Endothelial cell of hepatic sinusoid (primary cell): Measurements from ENCODE around the gene ASIC3.

Experiments used
- in situ Hi-C: cut with HindIII; loops from 2 replicates; pipeline ENCODE4 v1.10.0; 2017; ENCODE audit warnings: low sequenced_read_pairs

Gene ASIC3

DNA sequence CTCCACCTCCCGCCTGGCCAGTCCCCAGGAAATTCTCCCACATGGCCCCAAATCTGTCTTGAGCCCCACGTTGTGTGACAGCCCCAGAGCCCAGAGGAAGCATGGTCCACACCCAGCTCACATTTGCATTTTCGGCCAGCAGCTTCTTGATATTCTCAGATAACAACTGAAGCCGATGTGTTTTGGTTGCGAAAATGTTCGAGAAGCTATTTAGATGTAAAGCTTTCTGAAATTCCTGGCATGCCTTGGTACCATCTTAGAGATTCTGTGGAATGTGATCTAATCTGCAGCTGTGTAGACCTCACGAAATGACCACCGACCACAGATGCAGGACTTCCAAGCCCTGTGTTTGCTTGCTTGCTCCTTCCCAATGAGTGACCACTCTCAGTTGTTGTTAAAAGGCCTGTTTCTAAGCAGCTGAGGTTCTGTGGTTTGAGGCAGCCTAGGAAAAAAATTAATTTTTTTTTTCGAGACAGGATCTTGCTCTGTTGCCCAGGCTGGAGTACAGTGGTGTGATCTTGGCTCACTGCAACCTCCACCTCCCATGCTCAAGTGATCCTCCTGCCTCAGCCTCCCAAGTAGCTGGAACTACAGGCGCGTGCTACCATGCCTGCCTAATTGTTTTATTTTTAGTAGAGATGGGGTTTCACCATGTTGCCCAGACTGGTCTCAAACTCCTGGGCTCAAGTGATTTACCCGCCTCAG is 19.9 kb downstream of the ASIC3 start:
- in situ Hi-C loops = no loop called here

DNA sequence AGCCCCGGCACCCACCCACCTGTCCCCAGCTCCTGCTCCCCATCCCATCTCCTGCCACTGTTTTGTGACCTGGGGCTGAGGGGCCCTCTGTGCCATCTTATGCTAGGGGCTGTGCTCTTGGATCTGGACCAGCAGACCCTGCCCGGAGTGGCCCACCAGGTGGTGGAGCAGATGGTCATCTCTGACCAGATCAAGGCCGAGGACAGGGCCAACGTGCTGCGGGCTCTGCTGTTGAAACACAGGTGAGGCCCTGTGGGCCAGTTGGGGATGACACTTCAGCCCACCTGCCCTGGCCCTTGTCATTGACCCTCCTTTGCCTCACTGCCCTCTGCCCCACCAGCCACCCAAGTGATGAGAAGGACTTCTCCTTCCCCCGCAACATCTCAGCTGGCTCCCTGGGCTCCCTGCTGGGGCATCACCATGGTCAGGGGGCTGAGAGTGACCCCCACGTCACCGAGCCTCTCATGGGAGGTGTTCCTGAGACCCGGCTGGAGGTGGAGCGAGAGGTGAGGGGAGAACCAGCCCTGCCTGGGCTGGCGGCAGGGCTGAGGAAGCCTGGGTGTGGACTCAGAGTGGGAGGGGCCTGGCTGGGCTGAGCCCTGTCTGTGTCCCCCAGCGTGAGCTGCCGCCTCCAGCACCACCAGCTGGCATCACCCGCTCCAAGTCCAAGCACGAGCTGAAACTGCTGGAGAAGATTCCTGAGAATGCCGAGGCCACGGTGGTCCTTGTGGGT is 21.7 kb downstream of the ASIC3 start:
- in situ Hi-C loops = no loop called here

GRCh38 chr7:151070574-151070960 is 22.2 kb downstream of the ASIC3 start:
- in situ Hi-C loops = no loop called here

- in situ Hi-C loops = no loop called here
Measured at GRCh38 chr7:151071032-151071866, 22.9 kb downstream of the ASIC3 start.

DNA sequence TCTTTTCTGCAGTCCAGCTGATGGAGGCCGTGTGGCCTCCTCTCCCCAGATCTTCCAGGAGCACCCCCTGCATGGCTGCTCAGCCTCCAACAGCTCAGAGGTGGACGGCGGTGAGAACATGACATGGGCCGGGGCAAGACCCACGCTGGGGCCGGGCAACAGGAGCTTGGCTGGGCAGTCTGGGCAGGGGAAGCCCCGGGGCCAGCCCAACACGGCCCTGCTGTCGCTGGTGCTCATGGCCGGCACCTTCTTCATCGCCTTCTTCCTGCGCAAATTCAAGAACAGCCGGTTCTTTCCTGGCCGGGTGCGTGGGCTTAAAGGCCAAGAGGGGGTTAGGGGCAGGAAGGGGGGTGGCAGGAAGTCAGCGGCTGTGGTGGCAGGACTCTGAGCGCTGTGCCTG is 25.7 kb downstream of the ASIC3 start:
- in situ Hi-C loops = no loop called here

DNA sequence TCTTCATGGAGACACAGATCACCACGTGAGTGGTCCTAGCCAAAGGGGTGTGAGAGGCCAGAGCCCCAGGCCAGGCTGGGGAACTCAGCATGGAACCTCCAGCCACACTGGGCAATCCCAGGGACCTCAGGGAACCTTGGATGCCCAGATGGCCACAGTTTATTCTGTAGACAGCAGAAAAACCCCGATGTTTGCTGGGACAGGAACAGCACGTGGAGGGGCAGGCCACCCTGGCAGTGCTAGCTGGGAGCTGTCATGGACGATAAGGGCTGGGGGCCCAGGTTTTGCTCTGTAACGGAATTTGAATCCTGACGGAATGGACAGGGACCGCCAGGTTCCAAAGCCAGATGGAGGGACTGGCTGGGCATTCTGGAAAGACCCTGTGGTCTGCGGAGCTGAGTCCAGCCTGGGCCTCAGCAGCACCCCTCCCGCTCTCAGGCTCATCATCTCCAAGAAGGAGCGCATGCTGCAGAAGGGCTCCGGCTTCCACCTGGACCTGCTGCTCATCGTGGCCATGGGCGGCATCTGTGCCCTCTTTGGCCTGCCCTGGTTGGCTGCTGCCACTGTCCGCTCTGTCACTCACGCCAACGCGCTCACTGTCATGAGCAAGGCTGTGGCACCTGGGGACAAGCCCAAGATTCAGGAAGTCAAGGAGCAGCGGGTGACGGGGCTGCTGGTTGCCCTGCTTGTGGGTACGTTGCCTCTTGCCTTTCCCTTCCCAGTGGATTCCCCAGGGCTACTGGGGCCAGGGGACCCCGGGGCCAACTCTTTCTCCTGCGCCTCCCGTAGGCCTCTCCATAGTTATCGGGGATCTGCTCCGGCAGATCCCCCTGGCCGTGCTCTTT is 26.7 kb downstream of the ASIC3 start:
- in situ Hi-C loops = no loop called here

GRCh38 chr7:151075662-151075971 is 27.3 kb downstream of the ASIC3 start:
- in situ Hi-C loops = no loop called here

DNA sequence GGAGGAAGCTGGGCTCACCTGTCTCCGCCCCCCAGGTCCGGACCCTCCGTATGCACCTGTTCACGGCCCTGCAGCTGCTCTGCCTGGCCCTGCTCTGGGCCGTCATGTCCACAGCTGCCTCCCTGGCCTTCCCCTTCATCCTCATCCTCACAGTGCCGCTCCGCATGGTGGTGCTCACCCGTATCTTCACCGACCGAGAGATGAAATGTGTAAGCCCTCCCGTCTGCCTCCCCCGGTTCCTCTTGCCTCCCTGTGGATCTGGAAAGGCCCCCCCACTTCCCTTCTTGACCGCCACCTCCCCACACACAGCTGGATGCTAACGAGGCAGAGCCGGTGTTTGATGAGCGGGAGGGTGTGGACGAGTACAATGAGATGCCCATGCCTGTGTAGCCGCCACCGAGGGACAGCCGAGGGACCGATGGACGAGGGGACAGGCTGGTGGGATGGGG is 27.7 kb downstream of the ASIC3 start:
- in situ Hi-C loops = no loop called here

- in situ Hi-C loops = no loop called here
Measured at GRCh38 chr7:151076863-151077704, 28.8 kb downstream of the ASIC3 start.

DNA sequence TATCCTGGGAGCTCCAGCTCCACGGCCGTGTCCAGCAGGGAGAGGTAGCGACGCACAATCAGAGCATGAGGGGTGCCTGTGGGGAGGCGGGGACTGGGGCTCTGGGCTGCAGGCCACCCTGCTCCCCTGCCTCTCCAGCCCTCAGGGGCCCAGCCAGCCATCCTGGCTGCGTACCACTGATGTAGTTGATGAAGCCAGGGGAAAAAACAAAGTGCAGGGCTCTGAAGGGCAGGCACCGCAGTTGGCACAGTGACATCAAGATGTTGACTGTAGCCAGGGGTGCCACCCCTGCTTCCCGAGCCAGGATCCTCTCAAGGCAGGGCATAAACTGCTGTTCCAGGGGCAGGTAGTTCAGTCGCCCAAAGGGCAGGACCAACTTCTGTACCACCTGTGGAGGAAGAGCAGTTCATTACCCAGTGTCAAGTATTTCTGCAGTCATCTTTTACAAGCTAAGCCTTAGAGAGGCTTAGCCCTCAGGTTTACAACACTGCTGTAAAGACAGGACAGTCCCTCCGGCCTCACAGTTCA is 29.4 kb downstream of the ASIC3 start:
- in situ Hi-C loops = no loop called here

DNA sequence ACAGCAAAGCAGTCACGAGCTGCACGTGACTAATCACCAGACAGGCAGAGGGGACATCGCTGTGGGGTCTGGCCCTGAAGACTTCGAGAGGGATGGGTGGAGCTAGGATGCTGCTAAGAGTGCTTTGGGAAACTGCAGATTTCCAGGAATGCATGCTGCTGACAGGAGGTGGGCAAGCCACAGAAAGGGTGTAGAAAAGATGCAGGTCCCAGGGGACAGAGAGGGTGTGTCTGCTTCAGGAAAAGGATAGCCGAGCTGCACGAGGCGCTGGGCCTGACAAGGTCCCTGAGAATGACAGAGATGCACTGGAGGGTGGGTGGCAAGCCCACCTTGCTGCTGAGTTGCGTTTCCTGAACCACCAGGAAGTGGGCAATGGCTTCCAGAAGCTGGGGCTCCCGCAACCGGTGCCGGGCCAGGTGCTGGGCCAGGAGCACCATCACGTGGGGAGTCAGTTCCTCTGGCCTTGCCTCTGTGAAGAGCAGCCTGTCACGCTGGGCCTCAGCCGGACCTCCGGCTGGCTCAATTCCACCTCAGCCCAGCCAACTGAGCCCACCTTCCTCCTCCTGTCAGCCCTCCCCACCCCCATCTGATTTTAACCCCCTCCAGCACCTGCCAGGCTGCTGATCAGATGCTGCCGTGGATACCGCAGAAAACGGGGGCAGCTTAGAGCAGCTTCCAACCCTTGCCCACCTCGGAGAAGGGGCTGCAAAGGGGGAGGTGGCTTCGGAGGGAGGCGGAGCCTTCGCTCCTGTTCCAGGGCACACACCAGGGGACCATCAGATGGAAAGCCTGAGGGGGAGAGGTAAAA is 30.1 kb downstream of the ASIC3 start:
- in situ Hi-C loops = no loop called here

GRCh38 chr7:151079199-151079910 is 31.0 kb downstream of the ASIC3 start:
- in situ Hi-C loops = no loop called here

GRCh38 chr7:151080067-151080521 is 31.8 kb downstream of the ASIC3 start:
- in situ Hi-C loops = no loop called here

- in situ Hi-C loops = no loop called here
Measured at GRCh38 chr7:151080522-151081169, 32.3 kb downstream of the ASIC3 start, which contains the start of gene FASTK. Gene FASTK, minus strand, starts transcription at chr7:151080809. Its CDS starts 43 bp downstream, at chr7:151080766.

DNA sequence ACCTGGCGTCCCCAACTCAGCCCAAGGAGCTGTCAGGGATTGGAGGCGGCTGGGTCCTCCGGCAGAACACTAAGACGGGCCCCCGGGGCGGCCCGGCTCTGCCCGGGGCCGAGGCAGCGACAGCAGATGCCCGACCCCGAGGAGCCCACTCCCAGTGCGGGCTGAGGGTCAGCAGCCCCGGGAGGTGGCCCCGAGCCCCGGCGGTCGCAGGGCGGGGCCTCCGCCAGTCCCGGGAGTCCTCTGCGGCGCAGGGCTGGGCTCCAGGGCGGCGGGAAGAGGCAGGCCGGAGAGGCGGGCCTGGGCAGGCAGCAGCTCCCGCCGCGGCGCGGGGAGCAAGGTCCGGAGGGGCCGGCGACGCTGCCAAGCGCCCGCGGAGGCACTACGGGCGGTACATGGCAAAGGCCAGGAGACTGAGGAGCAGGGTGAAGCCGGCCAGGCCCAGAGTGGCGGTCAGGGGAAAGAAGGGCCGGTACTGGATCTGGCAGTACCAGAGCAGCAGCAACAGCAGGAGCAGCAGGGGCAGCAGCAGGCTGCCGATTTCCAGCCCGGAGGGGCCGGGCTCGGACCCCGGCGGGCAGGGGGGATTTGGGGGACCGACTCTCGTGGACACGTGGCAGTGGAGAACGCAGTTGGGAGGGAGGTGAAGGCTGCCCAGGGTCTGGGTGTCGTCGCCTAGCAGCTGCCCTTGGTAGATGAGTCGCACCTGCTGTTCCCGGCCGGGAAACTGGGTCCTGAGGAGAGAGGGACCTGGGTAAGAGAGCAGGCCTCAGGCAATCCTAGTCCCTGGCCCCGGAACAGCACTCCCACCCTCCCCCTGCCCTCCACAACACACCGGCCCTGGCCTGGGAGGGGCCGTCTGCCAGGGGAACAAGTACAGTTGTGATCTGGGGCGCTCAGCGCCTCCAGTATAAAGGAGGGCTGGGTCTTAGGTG is 33.1 kb downstream of the ASIC3 start:
- in situ Hi-C loops = no loop called here
